IMR-90 (cell line): ENCODE measurements around the gene SORBS1. TPM values are rescaled to one million over a fixed set of nuclear protein-coding genes. Genes with fewer than 3 reads are reported as not detected.

Experiments used
- ATAC-seq: fragments of 200-7000 bp; cut with Tn5 transposase; 2 replicates; pipeline ENCODE4 v1.9.1; 2020; ENCODE audit warnings: low read depth, mild to moderate bottlenecking, moderate library complexity
- BruUV-seq: library from RNA; stranded (reverse); fragments of 400-500 nt; replicated peaks from 2 replicates; lab custom pipeline; 2021; lab: Mats Ljungman, UMichigan
- CTCF ChIA-PET: fragments of 300-600 bp; formaldehyde crosslinking; extraction: SDS; loops from one replicate; lab custom pipeline; 2021; ENCODE audit warnings: antibody characterized with exemption; lab: Yijun Ruan, JAX
- POLR2A ChIA-PET: fragments of 300-600 bp; sonication (Branson Sonifier 250); formaldehyde crosslinking; loops from one replicate; lab custom pipeline; 2022; ENCODE audit warnings: antibody characterized with exemption; ENCODE audit not compliant: unreplicated experiment; lab: Charles Lee
- DNase-seq: peaks from one replicate; pipeline ENCODE4 v3.0.0; 2013
- H2AFZ ChIP-seq: replicated peaks from 2 replicates; pipeline ENCODE3; 2013; ENCODE audit warnings: low read length, mild to moderate bottlenecking; ENCODE audit not compliant: poor library complexity
- H2AK5ac ChIP-seq: 2 replicates; pipeline ENCODE4 v1.6.1; 2013; ENCODE audit warnings: low read depth, low read length, inconsistent platforms
- H2AK9ac ChIP-seq: replicated peaks from 2 replicates; pipeline ENCODE3; 2013; ENCODE audit warnings: mild to moderate bottlenecking, low read depth, low read length, moderate library complexity; ENCODE audit not compliant: poor library complexity
- H2BK120ac ChIP-seq: 2 replicates; pipeline ENCODE4 v1.6.1; 2013; ENCODE audit warnings: low read depth, low read length, inconsistent platforms
- H2BK15ac ChIP-seq: 3 replicates; pipeline ENCODE4 v1.6.1; 2013; ENCODE audit warnings: low read depth, low read length, inconsistent platforms
- H2BK20ac ChIP-seq: 2 replicates; pipeline ENCODE4 v1.6.1; 2013; ENCODE audit warnings: low read depth, mild to moderate bottlenecking, inconsistent platforms, low read length, moderate library complexity
- H2BK5ac ChIP-seq: 2 replicates; pipeline ENCODE4 v1.6.1; 2013; ENCODE audit warnings: mild to moderate bottlenecking, low read depth, low read length, inconsistent platforms; ENCODE audit not compliant: poor library complexity, severe bottlenecking
- H3K14ac ChIP-seq: replicated peaks from 2 replicates; pipeline ENCODE4 v1.6.1; 2013; ENCODE audit warnings: low read depth, low read length, inconsistent platforms
- H3K18ac ChIP-seq: 2 replicates; pipeline ENCODE4 v1.6.1; 2013; ENCODE audit warnings: low read depth, low read length, control low read depth
- H3K23ac ChIP-seq: 2 replicates; pipeline ENCODE4 v1.6.1; 2013; ENCODE audit warnings: low read depth, low read length, inconsistent platforms
- H3K27ac ChIP-seq: 2 replicates; pipeline ENCODE4 v1.5.1; 2013; ENCODE audit warnings: mild to moderate bottlenecking, control low read depth, low read length; ENCODE audit not compliant: insufficient read depth
- H3K27me3 ChIP-seq: 2 replicates; pipeline ENCODE4 v1.6.1; 2013; ENCODE audit warnings: low read length; ENCODE audit not compliant: control insufficient read depth, insufficient read depth
- H3K36me3 ChIP-seq: 2 replicates; pipeline ENCODE4 v1.6.1; 2013; ENCODE audit warnings: low read length, mixed read lengths; ENCODE audit not compliant: control insufficient read depth, insufficient read depth
- H3K4ac ChIP-seq: 2 replicates; pipeline ENCODE4 v1.6.1; 2013; ENCODE audit warnings: low read depth, low read length, inconsistent platforms
- H3K4me1 ChIP-seq: 2 replicates; pipeline ENCODE4 v1.6.1; 2013; ENCODE audit warnings: low read length, mixed read lengths; ENCODE audit not compliant: control insufficient read depth, insufficient read depth
- H3K4me2 ChIP-seq: 2 replicates; pipeline ENCODE4 v1.6.1; 2013; ENCODE audit warnings: low read depth, mild to moderate bottlenecking, control low read depth, low read length, moderate library complexity
- H3K4me3 ChIP-seq: 2 replicates; pipeline ENCODE4 v1.5.1; 2013; ENCODE audit warnings: low read depth, mild to moderate bottlenecking, control low read depth, low read length, moderate library complexity; ENCODE audit not compliant: insufficient read depth
- H3K56ac ChIP-seq: 2 replicates; pipeline ENCODE4 v1.6.1; 2013; ENCODE audit warnings: low read length, inconsistent platforms; ENCODE audit not compliant: insufficient read depth; ENCODE audit errors: extremely low read depth
- H3K79me1 ChIP-seq, 2 experiments: 2 replicates each; pipeline ENCODE4 v1.6.1; 2013; ENCODE audit warnings: low read length in 2 of 2, inconsistent platforms in 1 of 2, low read depth in 1 of 2
- H3K9ac ChIP-seq: 2 replicates; pipeline ENCODE4 v1.6.1; 2013; ENCODE audit warnings: low read depth, low read length, control low read depth
- H3K9me1 ChIP-seq: 2 replicates; pipeline ENCODE4 v1.6.1; 2013; ENCODE audit warnings: low read length, inconsistent platforms; ENCODE audit not compliant: insufficient read depth
- H3K9me3 ChIP-seq: 2 replicates; pipeline ENCODE4 v1.6.1; 2013; ENCODE audit warnings: low read length; ENCODE audit not compliant: control insufficient read depth, insufficient read depth
- H4K20me1 ChIP-seq: 2 replicates; pipeline ENCODE4 v1.6.1; 2013; ENCODE audit warnings: low read length, inconsistent platforms; ENCODE audit not compliant: insufficient read depth
- H4K5ac ChIP-seq: 2 replicates; pipeline ENCODE4 v1.6.1; 2013; ENCODE audit warnings: mild to moderate bottlenecking, low read depth, low read length, control low read depth
- H4K8ac ChIP-seq, 2 experiments: 2 replicates each; pipeline ENCODE4 v1.6.1; 2013; ENCODE audit warnings: low read depth in 2 of 2, low read length in 2 of 2, control low read depth in 1 of 2, inconsistent platforms in 1 of 2
- H4K91ac ChIP-seq: 2 replicates; pipeline ENCODE4 v1.6.1; 2013; ENCODE audit warnings: low read depth, low read length, inconsistent platforms; ENCODE audit not compliant: insufficient read depth
- BHLHE40 ChIP-seq: fragments of 150-350 bp; IDR thresholded peaks from 2 replicates; pipeline ENCODE4 v1.6.1; 2016; ENCODE audit warnings: mild to moderate bottlenecking, low read depth, low read length
- CEBPB ChIP-seq: IDR thresholded peaks from 2 replicates; pipeline ENCODE4 v1.6.1; 2012; ENCODE audit warnings: low read depth, low read length, improper control_type of control experiment
- CHD1 ChIP-seq: IDR thresholded peaks from 2 replicates; pipeline ENCODE4 v1.6.1; 2012; ENCODE audit warnings: low read depth, low read length, improper control_type of control experiment
- CTCF ChIP-seq: conservative IDR thresholded peaks from 2 replicates; pipeline ENCODE4 v1.5.1; 2012; ENCODE audit warnings: mild to moderate bottlenecking, low read depth, low read length, improper control_type of control experiment
- ELK1 ChIP-seq: fragments of 150-350 bp; IDR thresholded peaks from 2 replicates; pipeline ENCODE4 v1.6.1; 2016; ENCODE audit warnings: low read depth, mild to moderate bottlenecking, low read length, moderate library complexity, borderline replicate concordance
- FOS ChIP-seq: fragments of 150-350 bp; IDR thresholded peaks from 2 replicates; pipeline ENCODE4 v1.6.1; 2016; ENCODE audit warnings: low read depth, low read length
- MAFK ChIP-seq: IDR thresholded peaks from 2 replicates; pipeline ENCODE4 v1.6.1; 2012; ENCODE audit warnings: low read depth, low read length, improper control_type of control experiment
- MAZ ChIP-seq: IDR thresholded peaks from 2 replicates; pipeline ENCODE4 v1.6.1; 2012; ENCODE audit warnings: low read depth, mild to moderate bottlenecking, low read length, improper control_type of control experiment, moderate library complexity, borderline replicate concordance
- MXI1 ChIP-seq: IDR thresholded peaks from 2 replicates; pipeline ENCODE4 v1.6.1; 2012; ENCODE audit warnings: low read depth, mild to moderate bottlenecking, low read length, moderate library complexity, borderline replicate concordance
- POLR2A ChIP-seq: IDR thresholded peaks from 2 replicates; pipeline ENCODE4 v1.6.1; 2012; ENCODE audit warnings: mild to moderate bottlenecking, low read depth, low read length
- RCOR1 ChIP-seq: IDR thresholded peaks from 2 replicates; pipeline ENCODE4 v1.6.1; 2012; ENCODE audit warnings: mild to moderate bottlenecking, low read length, improper control_type of control experiment; ENCODE audit not compliant: insufficient replicate concordance
- RFX5 ChIP-seq: IDR thresholded peaks from 2 replicates; pipeline ENCODE4 v1.8.0; 2012; ENCODE audit warnings: low read depth, mild to moderate bottlenecking, low read length, moderate library complexity
- USF2 ChIP-seq: fragments of 150-350 bp; IDR thresholded peaks from 2 replicates; pipeline ENCODE4 v1.6.1; 2017; ENCODE audit warnings: mild to moderate bottlenecking, antibody characterized with exemption, low read length, low read depth
- WGBS, 2 experiments: methylation state at CpG; one replicate each; pipeline versions ENCODE4 v1.1.5 to v1.1.7; 2013; ENCODE audit warnings: missing lambda C conversion rate in 2 of 2; ENCODE audit not compliant: insufficient read length in 1 of 2; ENCODE audit errors: extremely low coverage in 2 of 2; 5-methylcytosine and 5-hydroxymethylcytosine counted together
- dilution Hi-C: fragments of 300-500 bp; cut with HindIII; formaldehyde crosslinking; loops from one replicate; pipeline ENCODE4 v1.14.3; 2018; ENCODE audit warnings: low sequenced_read_pairs; ENCODE audit not compliant: unreplicated experiment
- in situ Hi-C: fragments of 300-500 bp; cut with MboI; formaldehyde crosslinking; loops from 3 replicates; pipeline ENCODE4 v1.14.3; 2019; ENCODE audit warnings: low sequenced_read_pairs, inconsistent platforms, mixed read lengths
- intact Hi-C: fragments of 100-400 bp; cut with micrococcal nuclease; formaldehyde crosslinking; loops from 2 replicates; pipeline ENCODE4 v1.10.0; 2022
- polyA plus RNA-seq, 3 experiments: library from polyadenylated mRNA; depleted of rRNA; stranded (reverse); fragments of >200 nt; gene quantifications; 2 replicates each; pipeline ENCODE4 v1.2.3, GENCODE V29; 2012; ENCODE audit warnings: low replicate concordance in 1 of 3
- total RNA-seq: library from RNA; depleted of rRNA; stranded (reverse); fragments of >200 nt; gene quantifications from 2 replicates; pipeline ENCODE4 v1.2.3, GENCODE V29; 2012

Gene SORBS1
- total and polyA plus RNA-seq, 2 of the 4 experiments (the other 2 are of a cell fraction), result 0.18 to 0.32 TPM

GRCh38 chr10:95526044-95526443 is 35.1 kb downstream of the SORBS1 start:
- H3K4me1 ChIP-seq, result no peaks in the 10 kb centered on the region
- no peak overlapping the region for H3K9ac ChIP-seq
- intact Hi-C loops (no loop called here), in situ Hi-C loops (no loop called here), dilution Hi-C loops (no loop called here)
- no CpG with 5 or more reads among the region's 7 CpGs for WGBS, 2 experiments
- no peak overlapping the region for H2AK9ac ChIP-seq
- H3K4me2 ChIP-seq, result no peak overlapping the region
- H4K20me1 ChIP-seq, result no peaks in the 10 kb centered on the region
- H3K36me3 ChIP-seq, result no peaks in the 10 kb centered on the region
- no peaks in the 10 kb centered on the region for H3K9me3 ChIP-seq
- ATAC-seq, result no peak
- H2AFZ ChIP-seq, result no peak overlapping the region
- no peaks in the 10 kb centered on the region for H3K79me1 ChIP-seq
- peaks cover 2% of the 10 kb centered on the region; the same call in 1 of the 2 replicates for H3K27me3 ChIP-seq
- no peak overlapping the region for H4K5ac ChIP-seq
- H3K56ac ChIP-seq, result no peak overlapping the region
- DNase-seq, result no peak
- no peak overlapping the region for H3K14ac ChIP-seq
- H2BK120ac ChIP-seq, result no peak overlapping the region
- H2BK5ac ChIP-seq, result no peak overlapping the region
- no peak for TF ChIP-seq POLR2A
- no peak for TF ChIP-seq CEBPB
- no peak for TF ChIP-seq USF2
- no peak for TF ChIP-seq ELK1
- no peak for TF ChIP-seq MXI1
- no peak for TF ChIP-seq RFX5
- TF ChIP-seq BHLHE40, result no peak
- no peak for TF ChIP-seq CHD1
- TF ChIP-seq MAFK, result no peak
- no peak for TF ChIP-seq RCOR1
- no peak for TF ChIP-seq CTCF
- no peak for TF ChIP-seq FOS
- TF ChIP-seq MAZ, result no peak
- H3K4ac ChIP-seq, result no peak overlapping the region
- no peak overlapping the region for H2BK20ac ChIP-seq
- no TSS peak for BruUV-seq
- no peak overlapping the region for H3K4me3 ChIP-seq
- CTCF ChIA-PET, result no interaction called here
- H3K27ac ChIP-seq, result no peak overlapping the region
- POLR2A ChIA-PET, result no interaction called here
- no peak overlapping the region for H3K18ac ChIP-seq
- no peak overlapping the region for H4K8ac ChIP-seq
- H3K9me1 ChIP-seq, result no peaks in the 10 kb centered on the region; the same call in 1 of the 2 replicates
- no peak overlapping the region for H4K91ac ChIP-seq
- no peak overlapping the region for H2AK5ac ChIP-seq
- no peak overlapping the region for H3K23ac ChIP-seq
- H2BK15ac ChIP-seq, result no peak overlapping the region
